Fibroblast of the aortic adventitia (primary cell): ENCODE data around the gene TFF2. TPM values are rescaled to one million over a fixed set of nuclear protein-coding genes. Genes with fewer than 3 reads are reported as not detected.

Experiments used
- DNase-seq: peaks from one replicate; pipeline ENCODE4 v3.0.0-alpha.2; 2010; ENCODE audit warnings: low read depth
- H3K4me3 ChIP-seq: 2 replicates; pipeline ENCODE4 v1.5.1; 2011; ENCODE audit warnings: low read depth, mild to moderate bottlenecking, control low read depth, low read length, moderate library complexity
- CTCF ChIP-seq: IDR thresholded peaks from 2 replicates; pipeline ENCODE4 v1.5.1; 2011; ENCODE audit warnings: mild to moderate bottlenecking, low read length, control low read depth, inconsistent platforms; ENCODE audit not compliant: insufficient read depth
- total RNA-seq: library from RNA; depleted of rRNA; stranded (reverse); fragments of >200 nt; gene quantifications from 2 replicates; pipeline ENCODE4 v1.2.3, GENCODE V29; 2012; ENCODE audit warnings: low replicate concordance

The TFF2 gene
- total RNA-seq, 1 donor, result not detected

- no peak for TF ChIP-seq CTCF
- H3K4me3 ChIP-seq, result no peak overlapping the region
- no peak for DNase-seq
Observed at GRCh38 chr21:42337276-42337675, 13.5 kb downstream of the TFF2 start.

GRCh38 chr21:42336054-42336453 lies 14.7 kb downstream of the TFF2 start:
- H3K4me3 ChIP-seq, result no peak overlapping the region
- TF ChIP-seq CTCF, result no peak
- no peak for DNase-seq

GRCh38 chr21:42332557-42333317 lies 18.1 kb downstream of the TFF2 start:
- no peak for TF ChIP-seq CTCF
- no peak overlapping the region for H3K4me3 ChIP-seq
- DNase-seq, result no peak

- no peak overlapping the region for H3K4me3 ChIP-seq
- DNase-seq, result no peak
- no peak for TF ChIP-seq CTCF
Observed at GRCh38 chr21:42331660-42332059, 19.1 kb downstream of the TFF2 start.

GRCh38 chr21:42330380-42331371 lies 20.1 kb downstream of the TFF2 start:
- DNase-seq, result no peak
- H3K4me3 ChIP-seq, result no peak overlapping the region
- no peak for TF ChIP-seq CTCF

- no peak for DNase-seq
- H3K4me3 ChIP-seq, result no peak overlapping the region
- no peak for TF ChIP-seq CTCF
Observed at GRCh38 chr21:42324896-42325295, 25.9 kb downstream of the TFF2 start.
